Globus pallidus (tissue), 1 donor: ENCODE measurements around the gene ZNF383.
"Not testable (repeated sequence)": the region's sequence is repeated elsewhere in the genome, so short reads cannot be mapped to it uniquely, and the experiment has no call there.

Experiments
- DNase-seq: peaks from one replicate; pipeline ENCODE4 v3.0.0-alpha.2; 2015; ENCODE audit warnings: low spot score

The ZNF383 gene

DNA sequence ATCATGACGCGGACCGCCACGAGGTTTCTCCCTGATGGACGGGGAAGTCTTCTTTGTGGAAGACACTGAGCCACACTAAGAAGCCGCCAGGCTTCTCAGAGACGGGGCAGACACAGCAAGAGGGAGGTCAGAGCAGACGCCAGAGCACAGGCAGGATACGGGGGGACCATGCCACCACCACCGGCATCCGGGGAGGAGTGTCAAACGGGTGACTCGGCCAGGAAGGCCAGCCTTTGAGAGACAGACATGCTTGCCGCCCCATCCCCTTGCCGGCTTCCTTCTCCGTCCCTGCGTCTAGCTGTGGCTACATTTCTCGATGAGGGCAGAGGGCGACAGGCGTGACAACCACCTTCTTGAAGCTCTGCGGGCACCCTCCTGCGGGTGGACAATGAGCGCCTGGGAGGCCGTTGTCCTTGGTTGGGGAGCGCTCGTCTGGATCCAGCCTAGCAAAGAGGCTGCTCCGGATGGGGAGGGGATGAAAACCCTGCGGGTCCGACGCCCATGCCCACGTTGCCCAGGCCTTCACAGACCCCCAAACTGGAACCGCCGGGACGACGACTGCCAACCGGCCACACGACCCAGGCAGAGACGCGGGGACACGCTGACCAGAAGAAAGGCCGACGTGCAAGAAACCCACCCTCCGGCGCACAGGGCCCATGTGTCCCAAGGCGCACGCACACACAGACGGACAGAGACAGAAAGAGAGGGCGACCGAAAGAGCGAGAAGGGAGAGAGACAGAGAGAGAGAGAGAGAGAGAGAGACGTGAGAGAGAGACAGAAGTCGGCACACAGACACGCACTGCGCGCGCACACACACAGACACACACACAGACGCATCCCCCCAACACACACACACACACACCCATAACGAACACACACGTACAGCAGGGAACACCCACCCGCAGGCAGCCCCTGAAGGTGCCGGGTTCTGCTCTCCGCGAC is 75.3 kb downstream of the ZNF383 start:
- DNase-seq, result not testable (repeated sequence)

GRCh38 chr19:37294246-37294645 is 76.2 kb downstream of the ZNF383 start:
- not testable (repeated sequence) for DNase-seq
